ELR (cell line): Measurements from ENCODE around the gene TUBGCP6.

ENCODE experiments used
- DNase-seq: peaks from one replicate; pipeline ENCODE4 v3.0.0-alpha.2; 2015; ENCODE audit warnings: low read depth

The TUBGCP6 gene

GRCh38 chr22:50250555-50251476 is 6.0 kb upstream of the TUBGCP6 start, which contains the start of gene HDAC10:
TSS of gene HDAC10 (minus strand) at chr22:50251265. CDS start at chr22:50251032, 233 bp downstream.
- peak; percentile 87 for DNase-seq

- no peak for DNase-seq
Measured at GRCh38 chr22:50250249-50250554, 5.4 kb upstream of the TUBGCP6 start.

GRCh38 chr22:50249341-50250248 is 4.8 kb upstream of the TUBGCP6 start:
- no peak for DNase-seq

- DNase-seq, result no peak
Measured at GRCh38 chr22:50248196-50249081, 3.6 kb upstream of the TUBGCP6 start.

GRCh38 chr22:50247748-50248147 is 2.9 kb upstream of the TUBGCP6 start:
- DNase-seq, result peak; percentile 75

GRCh38 chr22:50246242-50247175 is 1.7 kb upstream of the TUBGCP6 start:
- peak; percentile 30 for DNase-seq

- DNase-seq, result no peak
Measured at GRCh38 chr22:50245214-50246072, 620 bp upstream of the TUBGCP6 start.

GRCh38 chr22:50243685-50244419 is 971 bp downstream of the TUBGCP6 start:
- DNase-seq, result no peak

GRCh38 chr22:50242406-50242949 is 2.3 kb downstream of the TUBGCP6 start:
- DNase-seq, result no peak

- DNase-seq, result peak; percentile 37
Measured at GRCh38 chr22:50238755-50239154, 6.1 kb downstream of the TUBGCP6 start.

GRCh38 chr22:50236731-50237409 is 8.0 kb downstream of the TUBGCP6 start:
- peak; percentile 44 for DNase-seq

- DNase-seq, result no peak
Measured at GRCh38 chr22:50233223-50233622, 11.6 kb downstream of the TUBGCP6 start.

- DNase-seq, result no peak
Measured at GRCh38 chr22:50232481-50233151, 12.2 kb downstream of the TUBGCP6 start.

GRCh38 chr22:50229370-50229769 is 15.5 kb downstream of the TUBGCP6 start:
- no peak for DNase-seq

- DNase-seq, result no peak
Measured at GRCh38 chr22:50228366-50228765, 16.5 kb downstream of the TUBGCP6 start.

- no peak for DNase-seq
Measured at GRCh38 chr22:50227579-50228215, 17.1 kb downstream of the TUBGCP6 start.

- DNase-seq, result no peak
Measured at GRCh38 chr22:50226875-50227165, 18.0 kb downstream of the TUBGCP6 start.
